Stimulated activated CD8-positive, alpha-beta memory T cell treated with anti-CD3 and anti-CD28 coated beads, Interleukin-12 subunit alpha, Interleukin-12 subunit beta, amount 100 ng/mL, for 24 hours (primary cell): ENCODE measurements around the gene KRT17.

Source experiments
- DNase-seq: peaks from one replicate; pipeline ENCODE4 v3.0.0-alpha.2; 2020; ENCODE audit errors: extremely low read depth

The KRT17 gene

DNA sequence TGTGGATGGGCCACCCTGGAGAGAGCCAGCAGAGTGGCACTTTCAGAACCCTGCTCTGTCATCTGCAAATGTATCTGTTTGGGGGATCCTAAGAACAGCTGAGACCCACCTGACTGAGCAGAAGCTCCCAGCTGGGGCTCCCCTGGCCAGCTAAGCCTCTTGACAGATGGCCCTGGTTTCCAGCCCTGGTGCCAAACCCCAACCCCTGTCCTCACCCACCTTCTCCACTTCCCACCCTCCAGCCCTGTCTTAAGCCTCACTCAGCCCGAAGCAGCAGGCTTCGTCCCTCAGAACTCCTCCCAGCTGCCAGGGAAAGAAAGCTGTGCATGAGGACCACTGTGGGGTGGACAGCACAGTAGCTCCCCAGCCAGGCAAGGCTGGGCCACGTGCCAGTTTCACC lies 49.0 kb downstream of the KRT17 start:
- DNase-seq = no peak

DNA sequence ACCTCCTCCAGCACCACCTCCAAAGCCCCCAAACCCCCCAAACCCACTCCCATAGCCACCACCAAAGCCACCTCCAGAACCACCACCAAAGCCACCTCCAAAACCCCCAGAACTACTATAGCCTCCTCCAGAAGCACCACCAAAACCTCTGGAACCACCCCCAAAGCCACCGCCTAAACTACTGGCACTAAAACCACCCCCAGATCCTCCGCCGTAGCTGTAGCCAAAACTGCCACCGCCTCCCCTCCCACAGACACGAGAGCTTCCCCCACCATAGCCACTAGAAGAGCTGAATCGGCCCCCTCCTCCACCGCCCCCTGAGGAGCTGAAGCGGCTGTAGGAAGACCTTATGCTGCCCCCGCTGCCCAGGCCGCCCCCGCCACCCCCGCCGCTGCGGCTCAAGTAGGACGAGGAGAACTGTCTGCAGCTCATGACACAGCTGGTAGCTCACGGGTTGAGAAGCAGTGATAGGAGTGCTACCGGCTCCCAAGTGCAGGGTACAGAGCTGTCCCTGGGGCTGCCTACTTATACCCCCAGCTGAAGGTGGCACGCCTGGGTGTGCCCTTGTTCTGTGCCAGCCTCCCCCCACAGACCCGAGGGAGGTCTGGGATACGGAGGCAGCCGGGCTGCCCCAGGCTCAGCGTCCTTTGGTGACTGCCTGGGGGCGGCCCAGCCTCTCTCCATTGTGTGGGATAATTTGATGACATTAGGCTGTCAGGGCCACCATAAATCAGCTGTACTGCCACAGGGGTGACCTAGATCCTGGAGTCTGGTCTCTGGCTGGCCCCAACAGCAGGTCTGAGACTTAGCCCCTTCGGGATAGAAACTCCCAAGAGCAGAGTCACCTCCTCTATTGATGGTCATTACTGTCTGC lies 52.6 kb downstream of the KRT17 start, which contains the start of gene KRT9:
TSS of gene KRT9 (minus strand) at position 499 of the 874 bp plus-strand sequence. CDS start at position 432, 67 bp downstream.
- no peak for DNase-seq
